GM19043 (cell line): ENCODE results near the gene SMURF2.
"Not testable (repeated sequence)": the region's sequence is repeated elsewhere in the genome, so short reads cannot be mapped to it uniquely, and the experiment has no call there.

Source experiments
- ATAC-seq: cut with Tn5 transposase; IDR thresholded peaks from one replicate; pipeline ENCODE4 v1.9.1; 2021; ENCODE audit warnings: low read depth; ENCODE audit not compliant: unreplicated experiment

SMURF2 gene

GRCh38 chr17:64667807-64668721 lies 6.0 kb upstream of the SMURF2 start:
- not testable (repeated sequence) for ATAC-seq

- ATAC-seq: not testable (repeated sequence)
Observed at GRCh38 chr17:64664299-64664981, 2.3 kb upstream of the SMURF2 start.

- ATAC-seq: not testable (repeated sequence)
Observed at GRCh38 chr17:64663836-64664235, 1.7 kb upstream of the SMURF2 start.

- no peak for ATAC-seq
Observed at GRCh38 chr17:64662774-64663367, 764 bp upstream of the SMURF2 start.

- ATAC-seq: peak; percentile 26
Observed at GRCh38 chr17:64661726-64661975, 456 bp downstream of the SMURF2 start.

GRCh38 chr17:64660978-64661725 lies 955 bp downstream of the SMURF2 start:
- ATAC-seq: not testable (repeated sequence)

- ATAC-seq: not testable (repeated sequence)
Observed at GRCh38 chr17:64660195-64660977, 1.7 kb downstream of the SMURF2 start.

GRCh38 chr17:64658931-64659330 lies 3.2 kb downstream of the SMURF2 start:
- ATAC-seq: no peak

- no peak for ATAC-seq
Observed at GRCh38 chr17:64657610-64658125, 4.4 kb downstream of the SMURF2 start.

- no peak for ATAC-seq
Observed at GRCh38 chr17:64655704-64656103, 6.4 kb downstream of the SMURF2 start.

GRCh38 chr17:64653985-64654355 lies 8.1 kb downstream of the SMURF2 start:
- no peak for ATAC-seq

GRCh38 chr17:64653325-64653984 lies 8.7 kb downstream of the SMURF2 start:
- ATAC-seq: no peak

- ATAC-seq: no peak
Observed at GRCh38 chr17:64651889-64652288, 10.2 kb downstream of the SMURF2 start.

GRCh38 chr17:64648234-64648633 lies 13.9 kb downstream of the SMURF2 start:
- ATAC-seq: no peak

GRCh38 chr17:64647817-64648216 lies 14.3 kb downstream of the SMURF2 start:
- no peak for ATAC-seq

- no peak for ATAC-seq
Observed at GRCh38 chr17:64639516-64639915, 22.6 kb downstream of the SMURF2 start.

GRCh38 chr17:64638552-64639203 lies 23.4 kb downstream of the SMURF2 start:
- no peak for ATAC-seq

GRCh38 chr17:64635647-64636305 lies 26.3 kb downstream of the SMURF2 start:
- peak; percentile 66 for ATAC-seq
